HepG2 (cell line): ENCODE measurements around the gene ZNHIT1. TPM values are rescaled to one million over a fixed set of nuclear protein-coding genes. Genes with fewer than 3 reads are reported as not detected.

Source experiments
- ATF1 ChIP-seq: IDR thresholded peaks from 2 replicates; pipeline ENCODE4 v1.6.1; 2016; ENCODE audit warnings: mild to moderate bottlenecking, control low read depth
- GLI4 ChIP-seq: sonication (generic); formaldehyde crosslinking; IDR thresholded peaks from 2 replicates; pipeline ENCODE4 v1.5.1; 2020; ENCODE audit warnings: missing genetic modification reagents, mild to moderate bottlenecking, moderate library complexity, borderline replicate concordance
- HBP1 ChIP-seq: IDR thresholded peaks from 2 replicates; pipeline ENCODE4 v1.6.1; 2016; ENCODE audit warnings: low read depth, control low read depth
- HNF4A ChIP-seq: sonication (generic); formaldehyde crosslinking; IDR thresholded peaks from 2 replicates; pipeline ENCODE4 v1.4.0; 2020; ENCODE audit warnings: missing genetic modification reagents
- MTA1 ChIP-seq: sonication (generic); formaldehyde crosslinking; IDR thresholded peaks from 2 replicates; pipeline ENCODE4 v1.4.0; 2020; ENCODE audit warnings: missing genetic modification reagents, mild to moderate bottlenecking, borderline replicate concordance
- PRPF4 ChIP-seq: fragments of 200-400 bp; formaldehyde crosslinking; IDR thresholded peaks from 2 replicates; pipeline ENCODE4 v1.6.1; 2016; ENCODE audit warnings: low read length, low read depth; ENCODE audit not compliant: poor library complexity, severe bottlenecking
- RBM39 ChIP-seq: fragments of 200-400 bp; formaldehyde crosslinking; IDR thresholded peaks from one replicate; pipeline ENCODE4 v1.6.1; 2018; ENCODE audit warnings: antibody characterized with exemption, mild to moderate bottlenecking, low read depth, low read length; ENCODE audit not compliant: poor library complexity, severe bottlenecking
- RERE ChIP-seq: IDR thresholded peaks from 2 replicates; pipeline ENCODE4 v1.6.1; 2016; ENCODE audit warnings: low read depth, missing genetic modification reagents, missing compliant biosample characterization
- ZBTB49 ChIP-seq: sonication (generic); formaldehyde crosslinking; IDR thresholded peaks from 2 replicates; pipeline ENCODE4 v1.4.0; 2020; ENCODE audit warnings: missing genetic modification reagents, borderline replicate concordance
- ZC3H13 ChIP-seq: sonication (generic); formaldehyde crosslinking; IDR thresholded peaks from 2 replicates; pipeline ENCODE4 v1.8.1; 2023; ENCODE audit warnings: mild to moderate bottlenecking, missing genetic modification reagents, moderate library complexity
- ZNF121 ChIP-seq: sonication (generic); formaldehyde crosslinking; IDR thresholded peaks from 2 replicates; pipeline ENCODE4 v1.5.0; 2020; ENCODE audit warnings: mild to moderate bottlenecking, missing genetic modification reagents
- ZNF232 ChIP-seq: sonication (generic); formaldehyde crosslinking; IDR thresholded peaks from 2 replicates; pipeline ENCODE4 v1.4.0; 2020; ENCODE audit warnings: missing genetic modification reagents, borderline replicate concordance
- ZNF33B ChIP-seq: sonication (generic); formaldehyde crosslinking; IDR thresholded peaks from 2 replicates; pipeline ENCODE4 v1.5.1; 2020; ENCODE audit warnings: mild to moderate bottlenecking, missing genetic modification reagents
- ZNF383 ChIP-seq: sonication (generic); formaldehyde crosslinking; IDR thresholded peaks from 2 replicates; pipeline ENCODE4 v1.4.0; 2020; ENCODE audit warnings: missing genetic modification reagents, mild to moderate bottlenecking, borderline replicate concordance
- ZNF652 ChIP-seq: IDR thresholded peaks from 2 replicates; pipeline ENCODE4 v1.6.1; 2016; ENCODE audit warnings: low read depth, borderline replicate concordance
- ZNF816 ChIP-seq: sonication (generic); formaldehyde crosslinking; IDR thresholded peaks from 2 replicates; pipeline ENCODE4 v1.8.0; 2022; ENCODE audit warnings: missing genetic modification reagents, mild to moderate bottlenecking, borderline replicate concordance
- polyA plus RNA-seq, 8 experiments: library from polyadenylated mRNA; depleted of rRNA in 3 of 8; stranded (reverse) in 7 of 8; unstranded in 1 of 8; fragments of >200 nt; fragmentation: Illumina TruSeq in 4 of 8; extraction: Trizol in 4 of 8; gene quantifications; 2 replicates each; pipeline versions ENCODE4 v1.2.1 to v1.2.3, GENCODE V29; 2011 to 2016; ENCODE audit warnings: low read depth in 4 of 8, missing spikeins in 1 of 8, mixed read lengths in 1 of 8; ENCODE audit not compliant: insufficient read depth in 1 of 8
- total RNA-seq, 5 experiments: library from RNA; depleted of rRNA; stranded (reverse); fragments of >200 nt; fragmentation: Illumina TruSeq; extraction: Trizol; gene quantifications; 2 replicates each; pipeline ENCODE4 v1.2.3, GENCODE V29; 2016; ENCODE audit warnings: low read depth in 1 of 5
- TF ChIP-seq, protein P1 (sequence below): sonication (generic); formaldehyde crosslinking; IDR thresholded peaks from 2 replicates; pipeline ENCODE4 v1.5.0; 2020; ENCODE audit warnings: mild to moderate bottlenecking, missing genetic modification reagents

Gene ZNHIT1
- total and polyA plus RNA-seq, 2 of the 13 experiments (the other 11 are each of a cell fraction or from before 2014, with no cell fraction given), result 32.5 to 64.5 TPM

GRCh38 chr7:101200862-101201599 is 16.9 kb upstream of the ZNHIT1 start, which contains the start of gene MOGAT3 (continued):
- peak; percentile 94 for TF ChIP-seq HNF4A
- TF ChIP-seq GLI4 (CRISPR knock-in tag), result 0 out of 2 replicates have a peak, but pooled peaks have one; percentile 35
- no peak for TF ChIP-seq ZNF383 (CRISPR knock-in tag)
- 0 out of 2 replicates have a peak, but pooled peaks have one; percentile 65 for TF ChIP-seq MTA1 (CRISPR knock-in tag)
- TF ChIP-seq, protein P1, sequence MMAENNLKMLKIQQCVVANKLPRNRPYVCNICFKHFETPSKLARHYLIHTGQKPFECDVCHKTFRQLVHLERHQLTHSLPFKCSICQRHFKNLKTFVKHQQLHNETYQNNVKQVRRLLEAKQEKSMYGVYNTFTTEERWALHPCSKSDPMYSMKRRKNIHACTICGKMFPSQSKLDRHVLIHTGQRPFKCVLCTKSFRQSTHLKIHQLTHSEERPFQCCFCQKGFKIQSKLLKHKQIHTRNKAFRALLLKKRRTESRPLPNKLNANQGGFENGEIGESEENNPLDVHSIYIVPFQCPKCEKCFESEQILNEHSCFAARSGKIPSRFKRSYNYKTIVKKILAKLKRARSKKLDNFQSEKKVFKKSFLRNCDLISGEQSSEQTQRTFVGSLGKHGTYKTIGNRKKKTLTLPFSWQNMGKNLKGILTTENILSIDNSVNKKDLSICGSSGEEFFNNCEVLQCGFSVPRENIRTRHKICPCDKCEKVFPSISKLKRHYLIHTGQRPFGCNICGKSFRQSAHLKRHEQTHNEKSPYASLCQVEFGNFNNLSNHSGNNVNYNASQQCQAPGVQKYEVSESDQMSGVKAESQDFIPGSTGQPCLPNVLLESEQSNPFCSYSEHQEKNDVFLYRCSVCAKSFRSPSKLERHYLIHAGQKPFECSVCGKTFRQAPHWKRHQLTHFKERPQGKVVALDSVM, result peak; percentile 41; the same call in 1 of the 2 replicates
- TF ChIP-seq ZNF652 (CRISPR knock-in tag), result peak; percentile 7; the same call in 1 of the 2 replicates
- TF ChIP-seq PRPF4, result peak; percentile 51
- TF ChIP-seq ZNF121 (CRISPR knock-in tag), result no peak
- peak; percentile 88 for TF ChIP-seq ZNF816 (CRISPR knock-in tag)
- no peak for TF ChIP-seq HBP1 (CRISPR knock-in tag)
- 0 out of 2 replicates have a peak, but pooled peaks have one; percentile 62 for TF ChIP-seq RERE (CRISPR knock-in tag)
- TF ChIP-seq ZBTB49 (CRISPR knock-in tag), result no peak
- no peak for TF ChIP-seq ZNF33B (CRISPR knock-in tag)
- no peak for TF ChIP-seq RBM39
- TF ChIP-seq ATF1 (CRISPR knock-in tag), result 0 out of 2 replicates have a peak, but pooled peaks have one; percentile 38
- no peak for TF ChIP-seq ZNF232
- TF ChIP-seq ZC3H13 (CRISPR knock-in tag), result peak; percentile 86
